Cardiac fibroblast (primary cell): ENCODE data around the gene NAAA.

Source experiments
- DNase-seq, 2 donors: peaks; one replicate each; pipeline versions ENCODE4 v3.0.0 to v3.0.0-alpha.2; 2010; ENCODE audit warnings: low read depth in 2 of 2
- H3K4me3 ChIP-seq, 2 donors: replicated peaks in 1 of 2; 1 replicate in 1 of 2; 2 replicates in 1 of 2; pipeline ENCODE4 v1.5.1; 2011; ENCODE audit warnings: low read depth in 2 of 2, low read length in 2 of 2, mild to moderate bottlenecking in 2 of 2, moderate library complexity in 1 of 2
- CTCF ChIP-seq: IDR thresholded peaks from one replicate; pipeline ENCODE4 v1.5.1; 2011; ENCODE audit warnings: low read depth, mild to moderate bottlenecking, low read length, inconsistent platforms

Gene NAAA

GRCh38 chr4:75867130-75867529 is 73.7 kb downstream of the NAAA start:
- H3K4me3 ChIP-seq, result no peak overlapping the region
- no peak for TF ChIP-seq CTCF
- no peak for DNase-seq
